A549 (cell line): ENCODE data around the gene TKFC. TPM values are rescaled to one million over a fixed set of nuclear protein-coding genes. Genes with fewer than 3 reads are reported as not detected.

Source experiments
- ATAC-seq, 2 experiments: fragments of 200-7000 bp in 1 of 2; fragments of >200 bp in 1 of 2; cut with Nextera tagmentation in 1 of 2; cut with Tn5 transposase in 1 of 2; 3 replicates each; pipeline versions ENCODE4 v1.8.0 to v1.9.1; 2018 to 2020; ENCODE audit warnings: mild to moderate bottlenecking in 1 of 2, moderate library complexity in 1 of 2
- CTCF ChIA-PET: fragments of 300-600 bp; sonication (Branson Sonifier 250); formaldehyde crosslinking; extraction: SDS; loops from one replicate; lab custom pipeline; 2021; ENCODE audit warnings: antibody characterized with exemption, inconsistent platforms; lab: Yijun Ruan, JAX
- POLR2A ChIA-PET: fragments of 350-600 bp; formaldehyde crosslinking; extraction: SDS; loops from one replicate; lab custom pipeline; 2021; ENCODE audit warnings: antibody characterized with exemption, inconsistent platforms; lab: Yijun Ruan, JAX
- DNase-seq, 2 experiments: peaks; one replicate each; pipeline versions ENCODE4 v3.0.0 to v3.0.0-alpha.2; 2011 to 2016; ENCODE audit warnings: low read depth in 1 of 2, low spot score in 1 of 2
- FAIRE-seq: peaks from 2 replicates; lab custom pipeline; 2011; peaks lifted over from hg19 to GRCh38; lab: Jason Lieb, UNC
- H3K27ac ChIP-seq, 2 experiments: fragments of >200 bp; sonication (Bioruptor Twin); formaldehyde crosslinking; 3 replicates each; pipeline ENCODE4 v1.5.1; 2016 to 2017
- H3K4me1 ChIP-seq: fragments of >200 bp; sonication (Bioruptor Twin); formaldehyde crosslinking; 3 replicates; pipeline ENCODE4 v1.6.1; 2016
- H3K4me2 ChIP-seq: fragments of >200 bp; sonication (Bioruptor Twin); formaldehyde crosslinking; 3 replicates; pipeline ENCODE4 v1.6.1; 2016
- H3K4me3 ChIP-seq: fragments of >200 bp; sonication (Bioruptor Twin); formaldehyde crosslinking; 3 replicates; pipeline ENCODE4 v1.5.1; 2016
- H3K9me3 ChIP-seq: fragments of >200 bp; sonication (Bioruptor Twin); formaldehyde crosslinking; 3 replicates; pipeline ENCODE4 v1.6.1; 2016
- BCL3 ChIP-seq: fragments of >200 bp; sonication (Bioruptor Twin); formaldehyde crosslinking; IDR thresholded peaks from 3 replicates; pipeline ENCODE4 v1.6.1; 2016
- BHLHE40 ChIP-seq: IDR thresholded peaks from 2 replicates; pipeline ENCODE4 v1.6.1; 2012; ENCODE audit warnings: low read depth, low read length, inconsistent platforms
- CEBPB ChIP-seq, 2 experiments: fragments of >200 bp in 1 of 2; sonication (Bioruptor Twin) in 1 of 2; formaldehyde crosslinking in 1 of 2; IDR thresholded peaks; 2 replicates each; pipeline ENCODE4 v1.6.1; 2012 to 2016
- CHD2 ChIP-seq: fragments of 150-350 bp; IDR thresholded peaks from 2 replicates; pipeline ENCODE4 v1.6.1; 2014; ENCODE audit warnings: low read length; ENCODE audit not compliant: partially characterized antibody
- E2F6 ChIP-seq: IDR thresholded peaks from 2 replicates; pipeline ENCODE4 v1.6.1; 2012; ENCODE audit warnings: low read depth, borderline replicate concordance
- EHF ChIP-seq: fragments of 250-450 bp; sonication (Bioruptor Pico); IDR thresholded peaks from 2 replicates; pipeline ENCODE4 v1.5.0; 2020; ENCODE audit warnings: mild to moderate bottlenecking
- EP300 ChIP-seq, 2 experiments: fragments of >200 bp; sonication (Bioruptor Twin); formaldehyde crosslinking; IDR thresholded peaks; 2 replicates in 1 of 2; 3 replicates in 1 of 2; pipeline ENCODE4 v1.6.1; 2016 to 2017
- ESRRA ChIP-seq: fragments of 150-350 bp; IDR thresholded peaks from 2 replicates; pipeline ENCODE4 v1.6.1; 2014; ENCODE audit warnings: mild to moderate bottlenecking, low read length, borderline replicate concordance
- FOXS1 ChIP-seq: fragments of 250-450 bp; sonication (Bioruptor Pico); IDR thresholded peaks from 2 replicates; pipeline ENCODE4 v1.5.0; 2020; ENCODE audit warnings: mild to moderate bottlenecking, moderate library complexity
- GATA3 ChIP-seq: IDR thresholded peaks from 2 replicates; pipeline ENCODE4 v1.6.1; 2012; ENCODE audit warnings: borderline replicate concordance
- HES2 ChIP-seq: fragments of >200 bp; sonication (Bioruptor Twin); formaldehyde crosslinking; IDR thresholded peaks from 2 replicates; pipeline ENCODE4 v1.6.1; 2016
- HEYL ChIP-seq: fragments of 250-450 bp; sonication (Bioruptor Pico); IDR thresholded peaks from 2 replicates; pipeline ENCODE4 v1.8.0; 2021; ENCODE audit warnings: mild to moderate bottlenecking, moderate library complexity
- HOXB5 ChIP-seq: fragments of 250-450 bp; sonication (Bioruptor Pico); IDR thresholded peaks from 2 replicates; pipeline ENCODE4 v1.5.0; 2020; ENCODE audit warnings: mild to moderate bottlenecking, moderate library complexity
- JUNB ChIP-seq: fragments of >200 bp; sonication (Bioruptor Twin); formaldehyde crosslinking; IDR thresholded peaks from 2 replicates; pipeline ENCODE4 v1.6.1; 2016
- MAZ ChIP-seq: fragments of 150-350 bp; IDR thresholded peaks from 2 replicates; pipeline ENCODE4 v1.6.1; 2014; ENCODE audit warnings: antibody characterized with exemption, low read depth, low read length, borderline replicate concordance
- NPAS2 ChIP-seq: fragments of 250-450 bp; sonication (Bioruptor Pico); IDR thresholded peaks from 2 replicates; pipeline ENCODE4 v1.8.0; 2022; ENCODE audit warnings: mild to moderate bottlenecking, moderate library complexity, borderline replicate concordance
- NR3C1 ChIP-seq: fragments of >200 bp; sonication (Bioruptor Twin); formaldehyde crosslinking; IDR thresholded peaks from 3 replicates; pipeline ENCODE4 v1.6.1; 2017
- RARB ChIP-seq: fragments of 250-450 bp; sonication (Bioruptor Pico); IDR thresholded peaks from 2 replicates; pipeline ENCODE4 v1.8.0; 2021; ENCODE audit warnings: mild to moderate bottlenecking, moderate library complexity
- SMC3 ChIP-seq: fragments of >200 bp; sonication (Bioruptor Twin); formaldehyde crosslinking; IDR thresholded peaks from 3 replicates; pipeline ENCODE4 v1.6.1; 2018; ENCODE audit warnings: inconsistent platforms
- USF2 ChIP-seq: fragments of 450-650 bp; IDR thresholded peaks from 2 replicates; pipeline ENCODE4 v1.6.1; 2014; ENCODE audit warnings: antibody characterized with exemption
- ZNF302 ChIP-seq: fragments of 250-450 bp; sonication (Bioruptor Pico); IDR thresholded peaks from 2 replicates; pipeline ENCODE4 v1.9.0; 2021; ENCODE audit warnings: inconsistent platforms, mild to moderate bottlenecking, moderate library complexity
- WGBS: methylation state at CpG from one replicate; pipeline ENCODE4 v1.1.6; 2017; ENCODE audit errors: missing lambda C conversion rate; 5-methylcytosine and 5-hydroxymethylcytosine counted together
- polyA plus RNA-seq, 4 experiments: library from polyadenylated mRNA; depleted of rRNA in 3 of 4; stranded (reverse); fragments of >200 nt; fragmentation: RNase III in 1 of 4; extraction: RNeasy Plus Mini Kit Qiagen cat#74134 plus additional on column Dnase treatment in 1 of 4; gene quantifications; 2 replicates in 3 of 4; 3 replicates in 1 of 4; pipeline ENCODE4 v1.2.3, GENCODE V29; 2011 to 2017
- TF ChIP-seq, protein P1 (sequence below): IDR thresholded peaks from 2 replicates; pipeline ENCODE4 v1.6.1; 2012
- TF ChIP-seq, protein P2 (sequence below): fragments of 250-450 bp; sonication (Bioruptor Pico); IDR thresholded peaks from 2 replicates; pipeline ENCODE4 v1.5.0; 2020; ENCODE audit warnings: low read depth, mild to moderate bottlenecking, moderate library complexity

TKFC gene
- polyA plus RNA-seq, 2 of the 4 experiments (the other 2 are of a cell fraction), result 46.5 to 48.7 TPM

- TF ChIP-seq, protein P1, sequence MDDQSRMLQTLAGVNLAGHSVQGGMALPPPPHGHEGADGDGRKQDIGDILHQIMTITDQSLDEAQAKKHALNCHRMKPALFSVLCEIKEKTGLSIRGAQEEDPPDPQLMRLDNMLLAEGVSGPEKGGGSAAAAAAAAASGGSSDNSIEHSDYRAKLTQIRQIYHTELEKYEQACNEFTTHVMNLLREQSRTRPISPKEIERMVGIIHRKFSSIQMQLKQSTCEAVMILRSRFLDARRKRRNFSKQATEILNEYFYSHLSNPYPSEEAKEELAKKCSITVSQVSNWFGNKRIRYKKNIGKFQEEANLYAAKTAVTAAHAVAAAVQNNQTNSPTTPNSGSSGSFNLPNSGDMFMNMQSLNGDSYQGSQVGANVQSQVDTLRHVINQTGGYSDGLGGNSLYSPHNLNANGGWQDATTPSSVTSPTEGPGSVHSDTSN, result peak; percentile 60; the same call in 1 of the 2 replicates
- no peak for TF ChIP-seq USF2
- TF ChIP-seq E2F6, result peak; percentile 97
- TF ChIP-seq MAZ, result no peak
- no peak for TF ChIP-seq SMC3
- peak; percentile 89 for TF ChIP-seq BCL3
- no peak for TF ChIP-seq HOXB5 (CRISPR knock-in tag)
Measured at GRCh38 chr11:61361741-61362541, 28.9 kb downstream of the TKFC start, which contains the start of the genes CYB561A3 and TMEM138 (continued).

- H3K9me3 ChIP-seq, result no peaks in the 10 kb centered on the region
- H3K4me1 ChIP-seq, result peaks cover 15% of the 10 kb centered on the region; the same call in 2 of the 3 replicates
- ChIA-PET POLR2A (interaction anchor here (0.8 to 5.2 kb wide), 18 partner anchors 8 to 68 kb away, joined by 3 to 67 read pairs (median 14); partner anchors contain the start of genes CPSF7, DDB1, SDHAF2 and TKFC), CTCF (interaction anchor here (1.0 to 33.1 kb wide), 7 partner anchors 10 to 108 kb away, joined by 3 to 521 read pairs (median 16); partner anchors contain the start of genes CPSF7, DDB1, SDHAF2 and TKFC)
- WGBS, result 2% methylated on average over 12 of the region's 12 CpGs
- peak overlapping the region; percentile 83 for H3K4me2 ChIP-seq
- peak overlapping the region; percentile 96 to 97 for H3K27ac ChIP-seq
- TF ChIP-seq E2F6 (no peak), EHF (CRISPR knock-in tag) (no peak), FOXS1 (CRISPR knock-in tag) (no peak), NPAS2 (CRISPR knock-in tag) (no peak), CEBPB (IDR thresholded peaks at IDR 0.05) (no peak), JUNB (no peak), RARB (CRISPR knock-in tag) (no peak), BCL3 (no peak), BHLHE40 (no peak), NR3C1 (no peak), EP300 (IDR thresholded peaks at IDR 0.05) (no peak), ESRRA (no peak), GATA3 (no peak), HES2 (no peak), CHD2 (no peak), ZNF302 (no peak), HEYL (no peak)
- TF ChIP-seq, protein P2, sequence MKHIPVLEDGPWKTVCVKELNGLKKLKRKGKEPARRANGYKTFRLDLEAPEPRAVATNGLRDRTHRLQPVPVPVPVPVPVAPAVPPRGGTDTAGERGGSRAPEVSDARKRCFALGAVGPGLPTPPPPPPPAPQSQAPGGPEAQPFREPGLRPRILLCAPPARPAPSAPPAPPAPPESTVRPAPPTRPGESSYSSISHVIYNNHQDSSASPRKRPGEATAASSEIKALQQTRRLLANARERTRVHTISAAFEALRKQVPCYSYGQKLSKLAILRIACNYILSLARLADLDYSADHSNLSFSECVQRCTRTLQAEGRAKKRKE (CRISPR knock-in tag), result no peak
- peak; percentile 25 to 38 for ATAC-seq
- peak; percentile 48 to 49 for DNase-seq
- no peak for FAIRE-seq
- H3K4me3 ChIP-seq, result peak overlapping the region; percentile 82
Measured at GRCh38 chr11:61362542-61362875, 29.5 kb downstream of the TKFC start.
